GM23248 (cell line): ENCODE results near the gene RCC2.

ENCODE experiments used
- EZH2 ChIP-seq: fragments of 200-600 bp; sonication (generic); IDR thresholded peaks from 2 replicates; pipeline ENCODE4 v1.6.1; 2018; ENCODE audit warnings: antibody characterized with exemption, mild to moderate bottlenecking; ENCODE audit not compliant: insufficient read depth, poor library complexity, severe bottlenecking
- EZH2phosphoT487 ChIP-seq: fragments of 200-600 bp; sonication (generic); IDR thresholded peaks from 2 replicates; pipeline ENCODE4 v1.6.1; 2018; ENCODE audit warnings: antibody characterized with exemption, moderate library complexity, mild to moderate bottlenecking, low read depth; ENCODE audit not compliant: insufficient read depth

DNA sequence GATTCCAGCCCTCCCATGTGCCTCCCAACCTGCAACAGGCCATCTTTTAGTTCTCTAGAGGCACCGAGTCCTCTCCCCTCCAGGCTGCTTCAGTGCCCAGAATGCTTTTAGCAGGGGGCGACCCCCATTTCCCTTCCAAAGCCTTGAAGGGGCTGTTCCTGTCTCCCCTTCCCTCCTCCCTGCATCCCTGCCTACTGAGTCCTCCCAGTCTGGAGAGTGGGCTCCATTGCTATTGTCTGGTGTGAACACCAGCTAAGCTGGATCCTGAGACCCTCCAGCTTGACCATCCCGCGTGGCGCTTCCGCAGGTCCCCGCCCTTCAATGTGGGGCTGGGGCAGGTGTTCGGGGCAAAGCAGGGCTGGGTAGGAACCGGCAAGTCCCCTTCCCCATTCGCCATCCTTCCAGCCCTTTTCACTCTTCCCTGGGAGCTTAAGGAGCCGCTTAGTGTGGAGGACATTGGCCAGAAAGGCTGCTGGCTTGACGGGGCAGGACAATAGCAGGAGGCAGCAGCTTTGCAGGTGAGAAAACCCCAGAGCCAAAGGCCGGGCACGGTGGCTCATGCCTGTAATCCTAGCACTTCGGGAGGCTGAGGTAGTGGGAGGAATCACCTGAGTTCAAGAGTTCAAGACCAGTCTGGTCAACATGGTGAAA, 35.3 kb downstream of the RCC2 start:
- TF ChIP-seq EZH2phosphoT487 (no peak), EZH2 (no peak)
